Measurements from ENCODE around the gene PDE4A. TPM values are rescaled to one million over a fixed set of nuclear protein-coding genes. Genes with fewer than 3 reads are reported as not detected.

The PDE4A gene
- total and polyA plus RNA-seq, 2 of the 13 experiments (the other 11 are each of a cell fraction or from before 2014, with no cell fraction given): 1.1 to 4.1 TPM

GRCh38 chr19:10503002-10503789 lies 82.9 kb downstream of the PDE4A start, which contains the start of gene KEAP1 (continued):
- no peak for TF ChIP-seq PRDM4 (CRISPR knock-in tag; IDR thresholded peaks at IDR 0.05; ENCODE audit: borderline replicate concordance)
- peak; percentile 71; the same call in 1 of the 2 replicates for TF ChIP-seq ZFP91 (CRISPR knock-in tag; IDR thresholded peaks at IDR 0.05; ENCODE audit: borderline replicate concordance)
- TF ChIP-seq SATB2 (CRISPR knock-in tag; IDR thresholded peaks at IDR 0.05): no peak; the same call in 1 of the 2 replicates
- 0 out of 2 replicates have a peak, but pooled peaks have one; percentile 49 for TF ChIP-seq GTF3A (CRISPR knock-in tag; conservative IDR thresholded peaks at IDR 0.05)
- no peak for TF ChIP-seq KDM6A (CRISPR knock-in tag; IDR thresholded peaks at IDR 0.05; ENCODE audit: low read depth)
- TF ChIP-seq ZNF18 (CRISPR knock-in tag; IDR thresholded peaks at IDR 0.05; ENCODE audit: insufficient replicate concordance): peak; percentile 51
- no peak for TF ChIP-seq ATF6 (CRISPR knock-in tag; conservative IDR thresholded peaks at IDR 0.05)
- TF ChIP-seq FOXP4 (CRISPR knock-in tag; IDR thresholded peaks at IDR 0.05): no peak
- TF ChIP-seq RBFOX2 (IDR thresholded peaks at IDR 0.05; ENCODE audit: low read depth, low read length): peak; percentile 71
- no peak for TF ChIP-seq EED (CRISPR knock-in tag; IDR thresholded peaks at IDR 0.05)
- TF ChIP-seq ZBTB14 (CRISPR knock-in tag; IDR thresholded peaks at IDR 0.05): no peak
- no peak for TF ChIP-seq NFIB (CRISPR knock-in tag; IDR thresholded peaks at IDR 0.05; ENCODE audit: borderline replicate concordance)
- TF ChIP-seq ZBTB39 (CRISPR knock-in tag; IDR thresholded peaks at IDR 0.05): no peak
